ENCODE data around the gene CDON. TPM values are rescaled to one million over a fixed set of nuclear protein-coding genes. Genes with fewer than 3 reads are reported as not detected.

Gene CDON
- total RNA-seq, 6 experiments from 2014 or later = 1.3 to 2.0 (median 1.9) TPM

DNA sequence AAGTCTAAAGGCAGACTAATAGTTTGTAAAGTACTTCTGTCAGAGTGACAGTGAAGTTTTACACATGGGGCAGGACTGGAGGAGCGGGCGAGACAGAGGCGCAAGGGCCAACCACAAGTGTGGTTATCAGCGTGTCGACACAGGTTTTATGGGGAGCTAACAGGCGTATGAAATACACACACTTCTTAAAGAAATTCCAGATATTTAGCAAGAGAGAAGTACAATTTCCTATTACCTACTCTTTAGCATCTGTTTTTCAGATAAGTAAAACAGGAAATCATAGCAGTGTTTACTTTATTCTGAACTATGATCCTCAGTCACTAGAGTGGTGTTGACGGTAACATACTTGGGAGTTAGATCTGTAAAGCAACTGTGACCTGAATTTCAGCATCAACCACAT is 94.3 kb downstream of the CDON start:
- DNase-seq = no peak
- H3K9me3 Mint-ChIP-seq = no peaks in the 10 kb centered on the region
- H3K27ac Mint-ChIP-seq = no peak overlapping the region

DNA sequence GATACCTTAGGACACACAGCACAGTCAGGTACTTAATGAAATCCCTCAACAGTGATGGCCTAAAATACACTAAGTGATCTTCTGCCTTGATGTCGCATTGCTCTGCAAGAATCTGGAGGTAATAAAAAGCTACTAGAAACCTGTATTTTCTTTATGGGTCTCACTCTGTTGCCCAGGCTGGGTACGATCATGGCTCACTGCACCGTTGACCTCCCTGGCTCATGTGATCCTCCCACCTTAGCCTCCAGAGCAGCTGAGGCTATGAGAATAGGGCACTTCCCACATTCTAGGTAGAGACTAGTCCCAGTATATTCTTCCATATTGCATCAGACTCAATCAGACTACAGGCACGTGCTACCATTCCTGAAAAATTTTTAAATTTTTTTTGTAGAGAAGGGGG is 95.2 kb downstream of the CDON start:
- TF ChIP-seq, protein P1, sequence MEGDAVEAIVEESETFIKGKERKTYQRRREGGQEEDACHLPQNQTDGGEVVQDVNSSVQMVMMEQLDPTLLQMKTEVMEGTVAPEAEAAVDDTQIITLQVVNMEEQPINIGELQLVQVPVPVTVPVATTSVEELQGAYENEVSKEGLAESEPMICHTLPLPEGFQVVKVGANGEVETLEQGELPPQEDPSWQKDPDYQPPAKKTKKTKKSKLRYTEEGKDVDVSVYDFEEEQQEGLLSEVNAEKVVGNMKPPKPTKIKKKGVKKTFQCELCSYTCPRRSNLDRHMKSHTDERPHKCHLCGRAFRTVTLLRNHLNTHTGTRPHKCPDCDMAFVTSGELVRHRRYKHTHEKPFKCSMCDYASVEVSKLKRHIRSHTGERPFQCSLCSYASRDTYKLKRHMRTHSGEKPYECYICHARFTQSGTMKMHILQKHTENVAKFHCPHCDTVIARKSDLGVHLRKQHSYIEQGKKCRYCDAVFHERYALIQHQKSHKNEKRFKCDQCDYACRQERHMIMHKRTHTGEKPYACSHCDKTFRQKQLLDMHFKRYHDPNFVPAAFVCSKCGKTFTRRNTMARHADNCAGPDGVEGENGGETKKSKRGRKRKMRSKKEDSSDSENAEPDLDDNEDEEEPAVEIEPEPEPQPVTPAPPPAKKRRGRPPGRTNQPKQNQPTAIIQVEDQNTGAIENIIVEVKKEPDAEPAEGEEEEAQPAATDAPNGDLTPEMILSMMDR (IDR thresholded peaks at IDR 0.05) = no peak
- no peak for DNase-seq
- Mint-ChIP-seq H3K4me1 (ENCODE audit: low read depth) (no peaks in the 10 kb centered on the region), H3K9me3 (no peaks in the 10 kb centered on the region; the same call in 1 of the 2 replicates), H3K4me3 (no peak overlapping the region), H3K36me3 (ENCODE audit: low read depth) (no peaks in the 10 kb centered on the region), H3K27ac (no peak overlapping the region), H3K27me3 (ENCODE audit: insufficient read depth) (peaks cover 16% of the 10 kb centered on the region)

More for the DNA sequence above, 94.3 kb downstream of the CDON start:
- no peaks in the 10 kb centered on the region for H3K4me1 Mint-ChIP-seq (ENCODE audit: low read depth)
- no peaks in the 10 kb centered on the region for H3K36me3 Mint-ChIP-seq (ENCODE audit: low read depth)
- TF ChIP-seq, protein P1 (IDR thresholded peaks at IDR 0.05) = no peak
- H3K27me3 Mint-ChIP-seq (ENCODE audit: insufficient read depth) = peaks cover 16% of the 10 kb centered on the region
- H3K4me3 Mint-ChIP-seq = no peak overlapping the region

DNA sequence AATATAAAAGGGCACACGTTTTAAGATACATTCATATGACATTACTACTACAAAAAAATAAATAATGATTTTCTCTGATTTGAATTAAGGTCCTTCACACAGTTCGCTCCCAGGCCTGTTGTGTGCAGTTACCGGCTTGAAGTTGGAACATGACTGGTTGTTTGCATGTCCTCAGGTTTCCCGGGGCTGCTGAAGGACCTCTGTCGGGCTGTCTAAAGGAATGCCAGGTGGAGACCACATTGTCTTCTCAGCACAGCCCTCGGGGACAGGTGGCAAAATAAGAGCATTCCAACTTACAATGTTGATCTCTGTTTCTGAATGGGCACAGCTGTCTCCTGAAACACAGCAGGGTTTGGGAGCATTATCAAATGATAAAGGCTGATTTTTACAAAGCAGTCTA is 101.9 kb downstream of the CDON start:
- Mint-ChIP-seq H3K4me1 (ENCODE audit: low read depth) (no peaks in the 10 kb centered on the region), H3K9me3 (no peaks in the 10 kb centered on the region; the same call in 1 of the 2 replicates), H3K27ac (no peak overlapping the region), H3K4me3 (no peak overlapping the region), H3K36me3 (ENCODE audit: low read depth) (no peaks in the 10 kb centered on the region), H3K27me3 (ENCODE audit: insufficient read depth) (peaks cover 16% of the 10 kb centered on the region)
- TF ChIP-seq, protein P1 (IDR thresholded peaks at IDR 0.05) = no peak
- DNase-seq = no peak

DNA sequence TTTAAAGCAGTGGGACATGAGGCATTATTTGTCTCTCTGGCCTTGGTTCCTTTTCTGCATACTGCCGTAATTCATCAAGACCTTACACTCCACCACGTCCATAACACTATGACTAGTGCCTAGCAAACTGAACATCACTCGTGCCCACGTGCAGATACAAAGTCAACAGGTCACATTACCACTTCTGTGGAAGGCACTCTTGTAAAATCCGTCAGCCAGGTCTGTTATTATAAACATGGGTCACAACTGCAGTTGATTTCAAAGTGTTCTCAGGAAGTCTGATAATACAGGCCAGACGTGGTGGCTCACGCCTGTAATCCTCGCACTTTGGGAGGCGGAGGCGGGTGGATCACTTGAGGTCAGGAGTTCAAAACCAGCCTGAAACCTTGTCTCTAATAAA is 102.7 kb downstream of the CDON start:
- no peak overlapping the region for H3K4me3 Mint-ChIP-seq
- H3K9me3 Mint-ChIP-seq = no peaks in the 10 kb centered on the region; the same call in 1 of the 2 replicates
- TF ChIP-seq, protein P1 (IDR thresholded peaks at IDR 0.05) = no peak
- H3K27me3 Mint-ChIP-seq (ENCODE audit: insufficient read depth) = peaks cover 18% of the 10 kb centered on the region
- no peak overlapping the region for H3K27ac Mint-ChIP-seq
- no peak for DNase-seq
- H3K36me3 Mint-ChIP-seq (ENCODE audit: low read depth) = no peaks in the 10 kb centered on the region
- no peaks in the 10 kb centered on the region for H3K4me1 Mint-ChIP-seq (ENCODE audit: low read depth)

DNA sequence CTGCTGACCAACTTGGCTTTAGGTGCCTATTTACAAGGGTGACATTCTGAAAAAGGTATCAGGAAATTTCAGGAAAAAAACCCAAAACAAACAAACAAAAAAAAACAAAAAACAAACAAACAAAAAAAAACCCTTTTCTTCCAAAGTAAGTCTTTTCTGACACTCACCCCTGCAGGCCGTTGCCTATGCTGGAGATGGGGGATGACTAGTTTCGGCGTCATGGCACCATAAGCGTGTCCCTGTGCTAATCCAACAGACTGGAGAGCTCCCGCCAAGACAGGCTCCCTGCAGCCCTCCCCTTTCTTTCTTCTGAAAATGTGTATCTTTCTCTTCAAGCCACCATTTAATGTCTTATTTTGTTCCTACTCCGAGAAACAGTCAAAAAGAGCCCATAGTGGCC is 103.2 kb downstream of the CDON start:
- Mint-ChIP-seq H3K9me3 (no peaks in the 10 kb centered on the region; the same call in 1 of the 2 replicates), H3K36me3 (ENCODE audit: low read depth) (no peaks in the 10 kb centered on the region), H3K27me3 (ENCODE audit: insufficient read depth) (peaks cover 19% of the 10 kb centered on the region), H3K27ac (no peak overlapping the region), H3K4me1 (ENCODE audit: low read depth) (no peaks in the 10 kb centered on the region), H3K4me3 (no peak overlapping the region)
- TF ChIP-seq, protein P1 (IDR thresholded peaks at IDR 0.05) = no peak
- no peak for DNase-seq

All from HFFc6 (cell line).